ENCODE data around the gene TMEM109.
"Not testable (repeated sequence)": the region's sequence is repeated elsewhere in the genome, so short reads cannot be mapped to it uniquely, and the experiment has no call there.

The TMEM109 gene

GRCh38 chr11:60878245-60879101 lies 35.5 kb upstream of the TMEM109 start:
- DNase-seq, result no peak

GRCh38 chr11:60879104-60879503 lies 34.9 kb upstream of the TMEM109 start:
- no peak for DNase-seq

- DNase-seq, result no peak
Measured at GRCh38 chr11:60879971-60880588, 33.9 kb upstream of the TMEM109 start.

- no peak for DNase-seq
Measured at GRCh38 chr11:60880643-60881282, 33.2 kb upstream of the TMEM109 start.

GRCh38 chr11:60887556-60887955 lies 26.4 kb upstream of the TMEM109 start:
- DNase-seq, result peak; percentile 44

- DNase-seq, result no peak
Measured at GRCh38 chr11:60889869-60890311, 24.1 kb upstream of the TMEM109 start.

- DNase-seq, result no peak
Measured at GRCh38 chr11:60890696-60891095, 23.3 kb upstream of the TMEM109 start.

GRCh38 chr11:60891103-60891741 lies 22.7 kb upstream of the TMEM109 start:
- DNase-seq, result no peak

GRCh38 chr11:60895687-60896086 lies 18.3 kb upstream of the TMEM109 start:
- DNase-seq, result no peak

GRCh38 chr11:60897496-60897895 lies 16.5 kb upstream of the TMEM109 start:
- DNase-seq, result no peak

- peak; percentile 62 for DNase-seq
Measured at GRCh38 chr11:60899046-60899936, 14.7 kb upstream of the TMEM109 start.

- no peak for DNase-seq
Measured at GRCh38 chr11:60899977-60900376, 14.0 kb upstream of the TMEM109 start.

GRCh38 chr11:60900673-60901404 lies 13.1 kb upstream of the TMEM109 start:
- no peak for DNase-seq

GRCh38 chr11:60902625-60903024 lies 11.3 kb upstream of the TMEM109 start:
- DNase-seq, result no peak

- no peak for DNase-seq
Measured at GRCh38 chr11:60905047-60905446, 8.9 kb upstream of the TMEM109 start.

- peak; percentile 43 for DNase-seq
Measured at GRCh38 chr11:60905551-60906113, 8.3 kb upstream of the TMEM109 start.

- peak; percentile 96 for DNase-seq
Measured at GRCh38 chr11:60906132-60906972, 7.6 kb upstream of the TMEM109 start, which contains the start of gene PRPF19. Gene PRPF19, minus strand, starts transcription at chr11:60906585. Its CDS starts 203 bp downstream, at chr11:60906382.

GRCh38 chr11:60908803-60909202 lies 5.2 kb upstream of the TMEM109 start:
- DNase-seq, result no peak

GRCh38 chr11:60909680-60910280 lies 4.2 kb upstream of the TMEM109 start:
- not testable (repeated sequence) for DNase-seq

GRCh38 chr11:60910281-60910687 lies 3.7 kb upstream of the TMEM109 start:
- no peak for DNase-seq

All from fibroblast of upper back skin (primary cell).